Activated B cell treated with CpG ODN at 0.5 μM for 24 hours (primary cell): ENCODE results near the gene SORBS1. TPM values are rescaled to one million over a fixed set of nuclear protein-coding genes. Genes with fewer than 3 reads are reported as not detected.

ENCODE experiments used
- ATAC-seq: fragments of 200-7000 bp; cut with Tn5 transposase; one replicate; pipeline ENCODE4 v1.10.0; 2021; ENCODE audit warnings: low read depth, mild to moderate bottlenecking, moderate library complexity
- CTCF ChIA-PET: fragments of 350-600 bp; sonication (Branson Sonifier 250); formaldehyde crosslinking; loops from one replicate; lab custom pipeline; 2021; ENCODE audit warnings: antibody characterized with exemption; lab: Charles Lee
- POLR2A ChIA-PET: fragments of 350-600 bp; sonication (Branson Sonifier 250); formaldehyde crosslinking; loops from one replicate; lab custom pipeline; 2021; ENCODE audit warnings: antibody characterized with exemption; lab: Charles Lee
- DNase-seq: peaks from one replicate; pipeline ENCODE4 v3.0.0; 2022
- H3K27ac Mint-ChIP-seq: one replicate; pipeline ENCODE4 v1.8.0; 2020; ENCODE audit warnings: mixed read lengths
- H3K27me3 Mint-ChIP-seq: one replicate; pipeline ENCODE4 v1.8.0; 2021; ENCODE audit warnings: mixed read lengths
- H3K36me3 Mint-ChIP-seq: one replicate; pipeline ENCODE4 v1.8.0; 2021; ENCODE audit warnings: low read depth, mixed read lengths
- H3K4me1 Mint-ChIP-seq: one replicate; pipeline ENCODE4 v1.8.0; 2021; ENCODE audit warnings: mixed read lengths
- H3K4me3 Mint-ChIP-seq: one replicate; pipeline ENCODE4 v1.8.0; 2020; ENCODE audit warnings: mild to moderate bottlenecking, mixed read lengths
- H3K9me3 Mint-ChIP-seq: one replicate; pipeline ENCODE4 v1.8.0; 2020; ENCODE audit warnings: mixed read lengths
- CTCF ChIP-seq: fragments of 200-600 bp; IDR thresholded peaks from one replicate; pipeline ENCODE4 v1.8.0; 2022; ENCODE audit warnings: antibody characterized with exemption, mild to moderate bottlenecking
- intact Hi-C: fragments of 100-400 bp; cut with micrococcal nuclease; formaldehyde crosslinking; loops from one replicate; pipeline ENCODE4 v1.15.1; 2024
- total RNA-seq: library from RNA; stranded (reverse); gene quantifications from 2 replicates; pipeline ENCODE4 v1.2.3, GENCODE V29; 2022

The SORBS1 gene
- total RNA-seq, 1 donor from 2014 or later = 0.42 TPM

GRCh38 chr10:95305606-95306317 lies 255.4 kb downstream of the SORBS1 start:
- ChIA-PET POLR2A (interaction anchor here (0.6 kb wide), 1 partner anchor 12 kb away, joined by 6 read pairs; no protein-coding TSS in a partner anchor), CTCF (no interaction called here)
- Mint-ChIP-seq H3K9me3 (no peaks in the 10 kb centered on the region), H3K27ac (no peak overlapping the region), H3K36me3 (no peaks in the 10 kb centered on the region), H3K4me3 (no peak overlapping the region), H3K4me1 (peaks cover 25% of the 10 kb centered on the region), H3K27me3 (no peaks in the 10 kb centered on the region)
- TF ChIP-seq CTCF = no peak
- no peak for DNase-seq
- ATAC-seq = no peak
- intact Hi-C loops = no loop called here

GRCh38 chr10:95304976-95305375 lies 256.2 kb downstream of the SORBS1 start:
- Mint-ChIP-seq H3K4me3 (no peak overlapping the region), H3K27me3 (no peaks in the 10 kb centered on the region), H3K36me3 (no peaks in the 10 kb centered on the region), H3K4me1 (peaks cover 17% of the 10 kb centered on the region), H3K27ac (no peak overlapping the region), H3K9me3 (no peaks in the 10 kb centered on the region)
- intact Hi-C loops = no loop called here
- POLR2A ChIA-PET = no interaction called here
- no peak for DNase-seq
- TF ChIP-seq CTCF = no peak
- CTCF ChIA-PET = no interaction called here
- no peak for ATAC-seq

- TF ChIP-seq CTCF = no peak
- no peak for DNase-seq
- Mint-ChIP-seq H3K27ac (no peak overlapping the region), H3K27me3 (no peaks in the 10 kb centered on the region), H3K9me3 (no peaks in the 10 kb centered on the region), H3K36me3 (no peaks in the 10 kb centered on the region), H3K4me1 (peaks cover 12% of the 10 kb centered on the region), H3K4me3 (no peak overlapping the region)
- no peak for ATAC-seq
- ChIA-PET CTCF (no interaction called here), POLR2A (no interaction called here)
- intact Hi-C loops = no loop called here
Observed at GRCh38 chr10:95304463-95304862, 256.7 kb downstream of the SORBS1 start.

- Mint-ChIP-seq H3K27me3 (no peaks in the 10 kb centered on the region), H3K36me3 (no peaks in the 10 kb centered on the region), H3K27ac (no peak overlapping the region), H3K4me1 (peaks cover 9% of the 10 kb centered on the region), H3K4me3 (no peak overlapping the region), H3K9me3 (no peaks in the 10 kb centered on the region)
- no peak for TF ChIP-seq CTCF
- ChIA-PET CTCF (no interaction called here), POLR2A (no interaction called here)
- ATAC-seq = no peak
- intact Hi-C loops = no loop called here
- DNase-seq = no peak
Observed at GRCh38 chr10:95303950-95304349, 257.2 kb downstream of the SORBS1 start.

- no peak for ATAC-seq
- POLR2A ChIA-PET = no interaction called here
- Mint-ChIP-seq H3K9me3 (no peaks in the 10 kb centered on the region), H3K27me3 (no peaks in the 10 kb centered on the region), H3K4me1 (peaks cover 5% of the 10 kb centered on the region), H3K36me3 (no peaks in the 10 kb centered on the region), H3K27ac (no peak overlapping the region), H3K4me3 (no peak overlapping the region)
- DNase-seq = no peak
- CTCF ChIA-PET = no interaction called here
- intact Hi-C loops = no loop called here
- no peak for TF ChIP-seq CTCF
Observed at GRCh38 chr10:95303535-95303934, 257.6 kb downstream of the SORBS1 start.
